Esophagus squamous epithelium (tissue), 4 donors: ENCODE measurements around the gene BACE1.

Source experiments
- POLR2A ChIP-seq, 4 donors: fragments of 450-650 bp; IDR thresholded peaks; one replicate each; pipeline ENCODE4 v1.6.1; 2017; ENCODE audit warnings: antibody characterized with exemption in 4 of 4, mild to moderate bottlenecking in 4 of 4, moderate library complexity in 3 of 4
- TF ChIP-seq, protein P1 (sequence below), 6 experiments: fragments of 450-650 bp in 4 of 6; fragments of 200-600 bp in 2 of 6; sonication (generic) in 2 of 6; IDR thresholded peaks; one replicate each; pipeline ENCODE4 v1.5.1; 2016 to 2019; ENCODE audit warnings: antibody characterized with exemption in 6 of 6, mild to moderate bottlenecking in 4 of 6, moderate library complexity in 4 of 6

DNA sequence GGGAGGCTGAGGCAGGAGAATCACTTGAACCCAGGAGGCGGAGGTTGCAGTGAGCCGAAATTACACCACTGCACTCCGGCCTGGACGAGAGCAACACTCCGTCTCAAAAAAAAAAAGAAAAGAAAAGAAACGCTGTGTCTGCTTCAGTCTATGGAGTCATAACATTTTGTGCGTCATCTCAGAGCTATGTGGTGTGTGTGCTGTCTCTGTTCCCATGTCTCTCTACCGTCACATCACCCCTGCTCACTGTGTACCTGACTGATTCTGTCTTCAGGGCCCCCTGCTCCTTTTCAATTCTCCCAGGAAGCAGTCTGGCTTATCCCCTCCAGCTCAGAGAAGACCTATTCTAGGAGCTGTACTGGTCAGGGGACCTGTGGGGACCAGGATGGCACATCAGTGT is 17.9 kb downstream of the BACE1 start:
- TF ChIP-seq POLR2A (IDR thresholded peaks at IDR 0.05), result no peak
- TF ChIP-seq, protein P1, sequence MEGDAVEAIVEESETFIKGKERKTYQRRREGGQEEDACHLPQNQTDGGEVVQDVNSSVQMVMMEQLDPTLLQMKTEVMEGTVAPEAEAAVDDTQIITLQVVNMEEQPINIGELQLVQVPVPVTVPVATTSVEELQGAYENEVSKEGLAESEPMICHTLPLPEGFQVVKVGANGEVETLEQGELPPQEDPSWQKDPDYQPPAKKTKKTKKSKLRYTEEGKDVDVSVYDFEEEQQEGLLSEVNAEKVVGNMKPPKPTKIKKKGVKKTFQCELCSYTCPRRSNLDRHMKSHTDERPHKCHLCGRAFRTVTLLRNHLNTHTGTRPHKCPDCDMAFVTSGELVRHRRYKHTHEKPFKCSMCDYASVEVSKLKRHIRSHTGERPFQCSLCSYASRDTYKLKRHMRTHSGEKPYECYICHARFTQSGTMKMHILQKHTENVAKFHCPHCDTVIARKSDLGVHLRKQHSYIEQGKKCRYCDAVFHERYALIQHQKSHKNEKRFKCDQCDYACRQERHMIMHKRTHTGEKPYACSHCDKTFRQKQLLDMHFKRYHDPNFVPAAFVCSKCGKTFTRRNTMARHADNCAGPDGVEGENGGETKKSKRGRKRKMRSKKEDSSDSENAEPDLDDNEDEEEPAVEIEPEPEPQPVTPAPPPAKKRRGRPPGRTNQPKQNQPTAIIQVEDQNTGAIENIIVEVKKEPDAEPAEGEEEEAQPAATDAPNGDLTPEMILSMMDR (IDR thresholded peaks at IDR 0.05), result no peak
